ENCODE data around the gene FERMT2. TPM values are rescaled to one million over a fixed set of nuclear protein-coding genes. Genes with fewer than 3 reads are reported as not detected.

The FERMT2 gene
- total and polyA plus RNA-seq, 9 of the 15 experiments (the other 6 are each of a cell fraction or from before 2014, with no cell fraction given) = 0.10 to 1.3 (median 0.40) TPM

- no peak overlapping the region for H3K4me2 ChIP-seq (ENCODE audit: insufficient read depth, low read length)
- POLR2A ChIA-PET = no interaction called here
- H3K79me2 ChIP-seq (ENCODE audit: control insufficient read depth, insufficient read depth, low read length) = no peaks in the 10 kb centered on the region
- FAIRE-seq (no peak), ATAC-seq (no peak), DNase-seq (ENCODE audit: extremely low read depth in 1 of 4, low spot score in 3 of 4) (no peak)
- no peak overlapping the region for H3K4me3 ChIP-seq
- intact Hi-C loops (cut with micrococcal nuclease) = no loop called here
- no peak overlapping the region for H2AFZ ChIP-seq (ENCODE audit: low read depth, low read length)
- no peaks in the 10 kb centered on the region for H3K9me3 ChIP-seq (replicated peaks; ENCODE audit: control insufficient read depth, insufficient read depth, low read depth, low read length)
- no peaks in the 10 kb centered on the region for H3K4me1 ChIP-seq (replicated peaks in 1 of 2; ENCODE audit: control insufficient read depth in 2 of 2, insufficient read depth in 2 of 2, low read length in 2 of 2)
- no peak overlapping the region for H3K27ac ChIP-seq (ENCODE audit: extremely low read depth, low read depth, low read length)
- no peaks in the 10 kb centered on the region for H4K20me1 ChIP-seq (replicated peaks; ENCODE audit: control insufficient read depth, insufficient read depth, low read length)
- in situ Hi-C loops (cut with MboI) = loop anchor here (25.0 kb wide), 1 partner anchor 1529 kb away; no protein-coding TSS in a partner anchor
- TF ChIP-seq ILF3 (IDR thresholded peaks at IDR 0.05; ENCODE audit: borderline replicate concordance) = no peak
- TF ChIP-seq NELFE (IDR thresholded peaks at IDR 0.05; ENCODE audit: insufficient read depth, insufficient read length) = no peak
- no peak for TF ChIP-seq PBX2 (CRISPR knock-in tag; IDR thresholded peaks at IDR 0.05; ENCODE audit: low read depth)
- TF ChIP-seq PBX2 (tag; conservative IDR thresholded peaks at IDR 0.05; ENCODE audit: low read depth) = no peak
- TF ChIP-seq CGGBP1 (CRISPR knock-in tag; IDR thresholded peaks at IDR 0.05) = no peak
- TF ChIP-seq THAP7 (CRISPR knock-in tag; IDR thresholded peaks at IDR 0.05) = no peak
- TF ChIP-seq MLLT1 (IDR thresholded peaks at IDR 0.05) = no peak
- TF ChIP-seq HDAC1 (IDR thresholded peaks at IDR 0.05) = no peak
- no peak for TF ChIP-seq SMARCE1 (IDR thresholded peaks at IDR 0.05)
- no peak for TF ChIP-seq ZNF778 (CRISPR knock-in tag; IDR thresholded peaks at IDR 0.05)
- TF ChIP-seq RBM15 (IDR thresholded peaks at IDR 0.05; ENCODE audit: insufficient read depth, low read length) = no peak
- no peak for TF ChIP-seq HIVEP1 (CRISPR knock-in tag; IDR thresholded peaks at IDR 0.05)
- TF ChIP-seq MBD2 (IDR thresholded peaks at IDR 0.05; ENCODE audit: borderline replicate concordance, low read depth) = no peak
- no peak for TF ChIP-seq ZFP30 (CRISPR knock-in tag; IDR thresholded peaks at IDR 0.05; ENCODE audit: borderline replicate concordance)
- no peak for TF ChIP-seq ZNF507 (tag; conservative IDR thresholded peaks at IDR 0.05)
- TF ChIP-seq TFAP4 (CRISPR knock-in tag; IDR thresholded peaks at IDR 0.05; ENCODE audit: borderline replicate concordance) = no peak
- no peak for TF ChIP-seq TSC22D4 (tag; IDR thresholded peaks at IDR 0.05)
- TF ChIP-seq ESRRA (IDR thresholded peaks at IDR 0.05; ENCODE audit: borderline replicate concordance, low read depth) = no peak
- no peak for TF ChIP-seq NR2C1 (IDR thresholded peaks at IDR 0.05)
- TF ChIP-seq NR2C1 (tag; IDR thresholded peaks at IDR 0.05) = no peak
- 44% methylated on average over 1 of the region's 1 CpG for WGBS (ENCODE audit: insufficient coverage, low coverage, missing lambda C conversion rate)
- H3K9me1 ChIP-seq (ENCODE audit: control insufficient read depth, insufficient read depth, low read length) = no peaks in the 10 kb centered on the region
- no TSS peak for BruUV-seq (replicated peaks)
- H3K36me3 ChIP-seq (ENCODE audit: control insufficient read depth, insufficient read depth, low read length) = no peaks in the 10 kb centered on the region
- H3K9ac ChIP-seq (ENCODE audit: insufficient read depth in 1 of 2, low read depth in 2 of 2, low read length in 2 of 2) = no peak overlapping the region
- CTCF ChIA-PET (ENCODE audit: low intra/inter-chr PET ratio) = no interaction called here
- H3K27me3 ChIP-seq (ENCODE audit: control insufficient read depth in 2 of 2, insufficient read depth in 2 of 2, low read length in 2 of 2) = no peaks in the 10 kb centered on the region
Observed at GRCh38 chr14:52808101-52808500, 142.7 kb downstream of the FERMT2 start.

Data from K562 (cell line).